CD14-positive monocyte (primary cell): Measurements from ENCODE around the gene AFF2. TPM values are rescaled to one million over a fixed set of nuclear protein-coding genes. Genes with fewer than 3 reads are reported as not detected.

Experiments
- DNase-seq, 3 donors: peaks; one replicate each; pipeline ENCODE4 v3.0.0-alpha.2; 2011 to 2022
- H2AFZ ChIP-seq: 2 replicates; pipeline ENCODE4 v1.6.0; 2012; ENCODE audit warnings: mild to moderate bottlenecking, low read depth, low read length, inconsistent platforms; ENCODE audit not compliant: insufficient read depth, poor library complexity, severe bottlenecking
- H3K27ac ChIP-seq, 2 donors: 1 replicate in 1 of 2; 2 replicates in 1 of 2; pipeline ENCODE4 v1.5.1; 2012 to 2013; ENCODE audit warnings: low read length in 2 of 2, control low read depth in 1 of 2, inconsistent platforms in 1 of 2, low read depth in 1 of 2, mild to moderate bottlenecking in 1 of 2
- H3K27me3 ChIP-seq, 2 donors: one replicate each; pipeline versions ENCODE4 v1.6.0 to v1.6.1; 2011 to 2013; ENCODE audit warnings: low read length in 2 of 2; ENCODE audit not compliant: control insufficient read depth in 2 of 2, insufficient read depth in 2 of 2
- H3K36me3 ChIP-seq, 2 donors: replicated peaks in 1 of 2; 1 replicate in 1 of 2; 2 replicates in 1 of 2; pipeline versions ENCODE4 v1.5.1 to v1.6.1; 2012 to 2013; ENCODE audit warnings: low read length in 2 of 2, control low read depth in 1 of 2, inconsistent platforms in 1 of 2, mild to moderate bottlenecking in 1 of 2; ENCODE audit not compliant: insufficient read depth in 2 of 2, control insufficient read depth in 1 of 2
- H3K4me1 ChIP-seq, 2 donors: 1 replicate in 1 of 2; 2 replicates in 1 of 2; pipeline versions ENCODE4 v1.5.1 to v1.6.1; 2012 to 2013; ENCODE audit warnings: low read length in 2 of 2, control low read depth in 1 of 2, inconsistent platforms in 1 of 2, mild to moderate bottlenecking in 1 of 2, moderate library complexity in 1 of 2; ENCODE audit not compliant: insufficient read depth in 2 of 2, control insufficient read depth in 1 of 2
- H3K4me2 ChIP-seq: replicated peaks from 2 replicates; pipeline ENCODE3; 2012; ENCODE audit warnings: low read length, moderate library complexity, mild to moderate bottlenecking; ENCODE audit not compliant: poor library complexity, severe bottlenecking; ENCODE audit errors: extremely low read depth
- H3K4me3 ChIP-seq, 3 experiments: fragments of 200-600 bp in 1 of 3; sonication (generic) in 1 of 3; replicated peaks in 1 of 3; 1 replicate in 2 of 3; 2 replicates in 1 of 3; pipeline ENCODE4 v1.5.1; 2011 to 2013; ENCODE audit warnings: low read length in 3 of 3, mild to moderate bottlenecking in 3 of 3, control low read depth in 2 of 3, low read depth in 2 of 3, inconsistent platforms in 1 of 3, moderate library complexity in 1 of 3
- H3K79me2 ChIP-seq: 2 replicates; pipeline ENCODE4 v1.6.0; 2012; ENCODE audit warnings: mild to moderate bottlenecking, control low read depth, inconsistent platforms, low read length, moderate library complexity; ENCODE audit not compliant: insufficient read depth
- H3K9ac ChIP-seq: 2 replicates; pipeline ENCODE4 v1.6.0; 2017; ENCODE audit warnings: low read length, mild to moderate bottlenecking; ENCODE audit not compliant: insufficient read depth, poor library complexity, severe bottlenecking
- H3K9me3 ChIP-seq, 2 donors: replicated peaks in 1 of 2; 1 replicate in 1 of 2; 2 replicates in 1 of 2; pipeline versions ENCODE4 v1.5.1 to v1.6.1; 2012 to 2013; ENCODE audit warnings: low read length in 2 of 2, control low read depth in 1 of 2; ENCODE audit not compliant: control insufficient read depth in 1 of 2, insufficient read depth in 1 of 2
- H4K20me1 ChIP-seq: 2 replicates; pipeline ENCODE4 v1.6.0; 2012; ENCODE audit warnings: mild to moderate bottlenecking, low read length, control low read depth, moderate library complexity; ENCODE audit not compliant: insufficient read depth
- H3K27ac Mint-ChIP-seq, 7 donors: one replicate each; pipeline ENCODE4 v1.8.0; 2020; ENCODE audit warnings: mild to moderate bottlenecking in 7 of 7, mixed read lengths in 7 of 7, moderate library complexity in 6 of 7, inconsistent platforms in 2 of 7
- H3K27me3 Mint-ChIP-seq, 3 donors: one replicate each; pipeline ENCODE4 v1.8.0; 2021 to 2022; ENCODE audit warnings: low read depth in 3 of 3, mild to moderate bottlenecking in 3 of 3, mixed read lengths in 3 of 3, moderate library complexity in 3 of 3, inconsistent platforms in 1 of 3
- H3K36me3 Mint-ChIP-seq, 2 donors: one replicate each; pipeline ENCODE4 v1.8.0; 2020; ENCODE audit warnings: mixed read lengths in 2 of 2, inconsistent platforms in 1 of 2, mild to moderate bottlenecking in 1 of 2
- H3K4me1 Mint-ChIP-seq: one replicate; pipeline ENCODE4 v1.8.0; 2020; ENCODE audit warnings: mild to moderate bottlenecking, mixed read lengths
- H3K4me3 Mint-ChIP-seq, 2 donors: one replicate each; pipeline ENCODE4 v1.8.0; 2020; ENCODE audit warnings: mild to moderate bottlenecking in 2 of 2, mixed read lengths in 2 of 2, moderate library complexity in 1 of 2
- H3K9me3 Mint-ChIP-seq, 7 donors: one replicate each; pipeline ENCODE4 v1.8.0; 2020 to 2022; ENCODE audit warnings: mixed read lengths in 7 of 7, mild to moderate bottlenecking in 6 of 7, moderate library complexity in 6 of 7, inconsistent platforms in 2 of 7
- CTCF ChIP-seq: fragments of 200-600 bp; IDR thresholded peaks from one replicate; pipeline ENCODE4 v1.8.0; 2022; ENCODE audit warnings: antibody characterized with exemption, mild to moderate bottlenecking
- WGBS: methylation state at CpG from one replicate; pipeline ENCODE4 v1.1.5; 2013; ENCODE audit warnings: missing lambda C conversion rate; ENCODE audit not compliant: insufficient coverage; 5-methylcytosine and 5-hydroxymethylcytosine counted together
- intact Hi-C, 2 donors: fragments of 100-400 bp; cut with micrococcal nuclease; formaldehyde crosslinking; loops; one replicate each; pipeline versions ENCODE4 v1.15.0 to v1.15.1; 2023
- polyA plus RNA-seq, 3 donors: library from polyadenylated mRNA; depleted of rRNA in 1 of 3; unstranded in 2 of 3; stranded (reverse) in 1 of 3; fragments of 300-500 nt in 2 of 3; fragments of >200 nt in 1 of 3; fragmentation: Illumina TruSeq in 2 of 3; gene quantifications; 1 replicate in 2 of 3; 2 replicates in 1 of 3; pipeline ENCODE4 v1.2.3, GENCODE V29; 2012 to 2021

Gene AFF2
- polyA plus RNA-seq, 3 donors, result 0.07 to 1.1 (median 0.70) TPM

GRCh38 chrX:149037281-149037870 is 537.0 kb downstream of the AFF2 start:
- H3K27ac ChIP-seq, result no peak overlapping the region
- H3K4me3 Mint-ChIP-seq, result no peak overlapping the region
- H3K36me3 Mint-ChIP-seq, result no peaks in the 10 kb centered on the region
- no peak overlapping the region for H3K4me2 ChIP-seq
- intact Hi-C loops, result no loop called here
- H3K9me3 Mint-ChIP-seq, result no peaks in the 10 kb centered on the region
- H3K4me1 Mint-ChIP-seq, result no peaks in the 10 kb centered on the region
- no peak overlapping the region for H2AFZ ChIP-seq
- no peak overlapping the region for H3K27ac Mint-ChIP-seq
- H3K9ac ChIP-seq, result no peak overlapping the region
- H3K79me2 ChIP-seq, result no peaks in the 10 kb centered on the region
- no peak overlapping the region for H3K4me3 ChIP-seq
- no peak for DNase-seq
- H3K27me3 Mint-ChIP-seq, result peaks cover 0 to 2% (median 0%) of the 10 kb centered on the region in 3 donors
- H3K27me3 ChIP-seq, result no peaks in the 10 kb centered on the region
- H3K36me3 ChIP-seq, result no peaks in the 10 kb centered on the region
- no peaks in the 10 kb centered on the region for H4K20me1 ChIP-seq
- no peak for TF ChIP-seq CTCF
- H3K9me3 ChIP-seq, result no peaks in the 10 kb centered on the region
- no peaks in the 10 kb centered on the region for H3K4me1 ChIP-seq
- WGBS, result no CpG with 5 or more reads among the region's 3 CpGs

- Histone ChIP-seq H3K4me1 (no peaks in the 10 kb centered on the region), H3K4me3 (no peak overlapping the region), H2AFZ (no peak overlapping the region), H3K27ac (no peak overlapping the region), H4K20me1 (no peaks in the 10 kb centered on the region), H3K4me2 (no peak overlapping the region), H3K9me3 (no peaks in the 10 kb centered on the region), H3K27me3 (no peaks in the 10 kb centered on the region), H3K36me3 (no peaks in the 10 kb centered on the region), H3K9ac (no peak overlapping the region), H3K79me2 (no peaks in the 10 kb centered on the region)
- no peak overlapping the region for H3K27ac Mint-ChIP-seq
- no peak for TF ChIP-seq CTCF
- DNase-seq, result no peak
- H3K9me3 Mint-ChIP-seq, result no peaks in the 10 kb centered on the region
- intact Hi-C loops, result no loop called here
- H3K4me3 Mint-ChIP-seq, result no peak overlapping the region
- H3K36me3 Mint-ChIP-seq, result no peaks in the 10 kb centered on the region
- no peaks in the 10 kb centered on the region for H3K27me3 Mint-ChIP-seq
- H3K4me1 Mint-ChIP-seq, result no peaks in the 10 kb centered on the region
Measured at GRCh38 chrX:149039057-149039456, 538.6 kb downstream of the AFF2 start.
